Neural cell (in vitro differentiated cells): ENCODE data around the gene RAD51B. TPM values are rescaled to one million over a fixed set of nuclear protein-coding genes. Genes with fewer than 3 reads are reported as not detected.

ENCODE experiments used
- H2AFZ ChIP-seq: fragments of 200-600, 300-800 bp; sonication (generic), shearing (Covaris generic); 2 replicates; pipeline ENCODE4 v1.6.0; 2014; ENCODE audit warnings: low read depth, mild to moderate bottlenecking, antibody characterized with exemption, low read length, moderate library complexity
- H3F3A ChIP-seq: fragments of 200-600 bp; shearing (Covaris generic); 2 replicates; pipeline ENCODE4 v1.6.1; 2016; ENCODE audit warnings: mild to moderate bottlenecking, moderate library complexity, mixed read lengths, antibody characterized with exemption, low read length; ENCODE audit not compliant: insufficient read depth, poor library complexity, severe bottlenecking
- H3K27ac ChIP-seq: fragments of 200-600, 300-800 bp; sonication (generic), shearing (Covaris generic); 2 replicates; pipeline ENCODE4 v1.5.1; 2014; ENCODE audit warnings: mild to moderate bottlenecking, low read length, moderate library complexity
- H3K27me3 ChIP-seq: fragments of 300-800, 200-600 bp; sonication (generic), shearing (Covaris generic); 2 replicates; pipeline ENCODE4 v1.6.0; 2014; ENCODE audit warnings: mild to moderate bottlenecking, low read depth, low read length, moderate library complexity; ENCODE audit not compliant: insufficient read depth
- H3K36me3 ChIP-seq: fragments of 300-800, 200-600 bp; sonication (generic), shearing (Covaris generic); 2 replicates; pipeline ENCODE4 v1.5.1; 2014; ENCODE audit warnings: mild to moderate bottlenecking, antibody characterized with exemption, low read length, moderate library complexity; ENCODE audit not compliant: insufficient read depth
- H3K4me2 ChIP-seq: fragments of 300-800, 200-600 bp; sonication (generic), shearing (Covaris generic); 2 replicates; pipeline ENCODE4 v1.6.0; 2014; ENCODE audit warnings: mild to moderate bottlenecking, low read length
- H3K4me3 ChIP-seq: fragments of 300-800, 200-600 bp; sonication (generic), shearing (Covaris generic); 2 replicates; pipeline ENCODE4 v1.5.1; 2014; ENCODE audit warnings: mild to moderate bottlenecking, low read length, moderate library complexity
- H3K79me2 ChIP-seq: fragments of 200-600 bp; shearing (Covaris generic); replicated peaks from 2 replicates; pipeline ENCODE4 v1.6.0; 2014; ENCODE audit warnings: mild to moderate bottlenecking, low read length, moderate library complexity; ENCODE audit not compliant: insufficient read depth
- H3K9ac ChIP-seq: fragments of 300-800, 200-600 bp; sonication (generic), shearing (Covaris generic); 2 replicates; pipeline ENCODE4 v1.6.1; 2016; ENCODE audit warnings: mild to moderate bottlenecking, low read length, mixed read lengths
- H3K9me2 ChIP-seq: fragments of 200-600 bp; shearing (Covaris generic); 2 replicates; pipeline ENCODE4 v1.6.1; 2016; ENCODE audit warnings: mild to moderate bottlenecking, low read length, mixed read lengths; ENCODE audit not compliant: insufficient read depth
- H3K9me3 ChIP-seq: fragments of 200-600, 300-800 bp; sonication (generic), shearing (Covaris generic); 2 replicates; pipeline ENCODE4 v1.6.1; 2016; ENCODE audit warnings: mild to moderate bottlenecking, mixed run types, low read length, moderate library complexity, mixed read lengths
- H4K20me1 ChIP-seq: fragments of 200-600 bp; shearing (Covaris generic); 2 replicates; pipeline ENCODE4 v1.6.1; 2016; ENCODE audit warnings: mild to moderate bottlenecking, mixed run types; ENCODE audit not compliant: insufficient read depth
- CTCF ChIP-seq: fragments of 450-650 bp; IDR thresholded peaks from 2 replicates; pipeline ENCODE4 v1.5.1; 2014; ENCODE audit warnings: antibody characterized with exemption, mild to moderate bottlenecking, moderate library complexity; ENCODE audit not compliant: poor library complexity, severe bottlenecking
- EP300 ChIP-seq: fragments of 450-650 bp; conservative IDR thresholded peaks from 2 replicates; pipeline ENCODE4 v1.6.1; 2014; ENCODE audit warnings: antibody characterized with exemption, mild to moderate bottlenecking, moderate library complexity; ENCODE audit not compliant: poor library complexity, severe bottlenecking
- EZH2 ChIP-seq: fragments of 200-600, 300-800 bp; shearing (Covaris generic), sonication (generic); IDR thresholded peaks from 2 replicates; pipeline ENCODE4 v1.6.1; 2014; ENCODE audit warnings: antibody characterized with exemption, low read length, borderline replicate concordance, mild to moderate bottlenecking; ENCODE audit not compliant: insufficient read depth, poor library complexity, severe bottlenecking
- MXI1 ChIP-seq: fragments of 450-650 bp; conservative IDR thresholded peaks from 2 replicates; pipeline ENCODE4 v1.6.1; 2014; ENCODE audit warnings: antibody characterized with exemption, mild to moderate bottlenecking; ENCODE audit not compliant: poor library complexity, severe bottlenecking
- POLR2AphosphoS5 ChIP-seq: IDR thresholded peaks from 2 replicates; pipeline ENCODE4 v1.6.1; 2012
- RAD21 ChIP-seq: fragments of 450-650 bp; conservative IDR thresholded peaks from 2 replicates; pipeline ENCODE4 v1.6.1; 2014; ENCODE audit warnings: antibody characterized with exemption, mild to moderate bottlenecking, moderate library complexity
- SMC3 ChIP-seq: fragments of 450-650 bp; conservative IDR thresholded peaks from 2 replicates; pipeline ENCODE4 v1.6.1; 2014; ENCODE audit warnings: antibody characterized with exemption, mild to moderate bottlenecking, moderate library complexity; ENCODE audit not compliant: poor library complexity
- TAF1 ChIP-seq: IDR thresholded peaks from 2 replicates; pipeline ENCODE4 v1.6.1; 2012; ENCODE audit warnings: low read depth
- polyA plus RNA-seq: library from polyadenylated mRNA; depleted of rRNA; stranded (reverse); fragments of >200 nt; gene quantifications from 2 replicates; pipeline ENCODE4 v1.2.3, GENCODE V29; 2014
- TF ChIP-seq, protein P1 (sequence below): IDR thresholded peaks from 2 replicates; pipeline ENCODE4 v1.6.1; 2012; ENCODE audit warnings: borderline replicate concordance

Gene RAD51B
- polyA plus RNA-seq, 1 donor from 2014 or later: 3.1 TPM

DNA sequence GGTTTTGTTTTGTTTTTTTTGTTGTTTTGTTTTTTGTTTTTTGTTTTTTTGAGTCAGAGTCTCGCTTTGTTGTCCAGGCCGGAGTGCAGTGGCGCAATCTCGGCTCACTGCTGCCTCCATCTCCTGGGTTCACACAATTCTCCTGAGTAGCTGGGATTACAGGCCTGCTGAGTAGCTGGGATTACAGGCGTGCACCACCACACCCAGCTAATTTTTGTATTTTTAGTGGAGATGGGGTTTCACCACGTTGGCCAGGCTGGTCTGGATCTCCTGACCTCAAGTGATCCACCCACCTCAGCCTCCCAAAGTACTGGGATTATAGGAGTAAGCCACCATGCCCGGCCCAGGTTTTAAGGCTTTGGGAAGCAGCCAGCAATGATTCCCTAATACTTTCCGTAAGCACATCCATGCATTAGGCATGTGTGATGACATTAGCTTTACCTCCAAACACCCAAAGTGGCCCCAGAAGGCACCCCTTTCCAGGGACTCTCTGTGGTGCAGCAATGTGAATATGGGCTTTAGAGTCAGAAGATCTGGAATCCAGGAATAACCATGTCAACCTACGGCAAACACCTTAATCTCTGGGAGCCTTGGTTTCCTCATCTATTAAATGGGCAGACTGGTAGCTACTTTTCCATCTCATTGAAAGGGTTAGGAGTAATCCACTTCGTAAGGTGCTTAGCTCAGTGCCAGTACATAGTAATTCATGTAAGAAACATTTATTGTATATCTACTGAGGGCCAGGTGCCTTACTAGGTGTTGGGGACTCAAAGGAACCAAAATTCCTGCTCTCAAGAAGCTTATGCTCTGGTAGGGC is 820.4 kb downstream of the RAD51B start:
- no peaks in the 10 kb centered on the region for H3K36me3 ChIP-seq
- H3K27me3 ChIP-seq: no peaks in the 10 kb centered on the region
- H2AFZ ChIP-seq: no peak overlapping the region
- H3K4me2 ChIP-seq: no peak overlapping the region
- H3K9me3 ChIP-seq: peaks cover 7% of the 10 kb centered on the region
- H3F3A ChIP-seq: no peaks in the 10 kb centered on the region
- no peak overlapping the region for H3K27ac ChIP-seq
- no peaks in the 10 kb centered on the region for H3K9me2 ChIP-seq
- H3K4me3 ChIP-seq: no peak overlapping the region
- no peak overlapping the region for H3K9ac ChIP-seq
- no peak for TF ChIP-seq TAF1
- no peak for TF ChIP-seq SMC3
- no peak for TF ChIP-seq EP300
- TF ChIP-seq RAD21: no peak
- TF ChIP-seq EZH2: no peak
- TF ChIP-seq POLR2AphosphoS5: no peak
- TF ChIP-seq MXI1: no peak
- TF ChIP-seq, protein P1, sequence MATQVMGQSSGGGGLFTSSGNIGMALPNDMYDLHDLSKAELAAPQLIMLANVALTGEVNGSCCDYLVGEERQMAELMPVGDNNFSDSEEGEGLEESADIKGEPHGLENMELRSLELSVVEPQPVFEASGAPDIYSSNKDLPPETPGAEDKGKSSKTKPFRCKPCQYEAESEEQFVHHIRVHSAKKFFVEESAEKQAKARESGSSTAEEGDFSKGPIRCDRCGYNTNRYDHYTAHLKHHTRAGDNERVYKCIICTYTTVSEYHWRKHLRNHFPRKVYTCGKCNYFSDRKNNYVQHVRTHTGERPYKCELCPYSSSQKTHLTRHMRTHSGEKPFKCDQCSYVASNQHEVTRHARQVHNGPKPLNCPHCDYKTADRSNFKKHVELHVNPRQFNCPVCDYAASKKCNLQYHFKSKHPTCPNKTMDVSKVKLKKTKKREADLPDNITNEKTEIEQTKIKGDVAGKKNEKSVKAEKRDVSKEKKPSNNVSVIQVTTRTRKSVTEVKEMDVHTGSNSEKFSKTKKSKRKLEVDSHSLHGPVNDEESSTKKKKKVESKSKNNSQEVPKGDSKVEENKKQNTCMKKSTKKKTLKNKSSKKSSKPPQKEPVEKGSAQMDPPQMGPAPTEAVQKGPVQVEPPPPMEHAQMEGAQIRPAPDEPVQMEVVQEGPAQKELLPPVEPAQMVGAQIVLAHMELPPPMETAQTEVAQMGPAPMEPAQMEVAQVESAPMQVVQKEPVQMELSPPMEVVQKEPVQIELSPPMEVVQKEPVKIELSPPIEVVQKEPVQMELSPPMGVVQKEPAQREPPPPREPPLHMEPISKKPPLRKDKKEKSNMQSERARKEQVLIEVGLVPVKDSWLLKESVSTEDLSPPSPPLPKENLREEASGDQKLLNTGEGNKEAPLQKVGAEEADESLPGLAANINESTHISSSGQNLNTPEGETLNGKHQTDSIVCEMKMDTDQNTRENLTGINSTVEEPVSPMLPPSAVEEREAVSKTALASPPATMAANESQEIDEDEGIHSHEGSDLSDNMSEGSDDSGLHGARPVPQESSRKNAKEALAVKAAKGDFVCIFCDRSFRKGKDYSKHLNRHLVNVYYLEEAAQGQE: no peak
- no peak for TF ChIP-seq CTCF
- H4K20me1 ChIP-seq: no peaks in the 10 kb centered on the region
- no peaks in the 10 kb centered on the region for H3K79me2 ChIP-seq

DNA sequence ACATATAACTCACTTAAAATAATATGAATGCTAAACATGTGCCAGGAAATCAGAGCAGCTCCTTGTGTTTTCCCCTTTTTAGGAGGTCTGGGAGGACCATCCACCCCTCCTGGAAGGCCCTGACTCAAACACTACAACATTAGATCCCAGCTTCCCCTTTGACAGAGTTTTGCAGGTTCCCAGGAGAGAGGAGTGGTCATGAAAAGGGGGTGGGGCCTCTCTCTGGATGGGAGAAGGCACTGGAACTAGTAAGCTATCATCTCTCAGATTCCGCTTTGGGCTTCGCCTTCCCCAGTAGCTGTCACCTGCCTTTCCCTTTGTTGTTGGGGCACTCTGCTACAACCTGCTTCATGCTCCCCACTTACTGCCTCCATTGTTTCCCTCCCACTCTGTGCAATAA is 824.1 kb downstream of the RAD51B start:
- Histone ChIP-seq H3K9me3 (peaks cover 7% of the 10 kb centered on the region), H2AFZ (no peak overlapping the region), H3K27me3 (no peaks in the 10 kb centered on the region), H3K9me2 (no peaks in the 10 kb centered on the region), H3K4me3 (no peak overlapping the region), H3F3A (no peaks in the 10 kb centered on the region), H3K9ac (no peak overlapping the region), H4K20me1 (no peaks in the 10 kb centered on the region), H3K79me2 (no peaks in the 10 kb centered on the region), H3K4me2 (no peak overlapping the region), H3K27ac (no peak overlapping the region), H3K36me3 (no peaks in the 10 kb centered on the region)
- TF ChIP-seq EP300 (no peak), SMC3 (no peak), POLR2AphosphoS5 (no peak), RAD21 (no peak), CTCF (no peak), TAF1 (no peak)
- TF ChIP-seq, protein P1: no peak
